Measurements from ENCODE around the gene BTNL9.
"Not testable (repeated sequence)": the region's sequence is repeated elsewhere in the genome, so short reads cannot be mapped to it uniquely, and the experiment has no call there.

GRCh38 chr5:181096721-181097382 lies 56.8 kb downstream of the BTNL9 start:
- TF ChIP-seq CTCF (IDR thresholded peaks at IDR 0.05); POLR2AphosphoS5 (IDR thresholded peaks at IDR 0.05; ENCODE audit: low read depth, low read length); REST (IDR thresholded peaks at IDR 0.05; ENCODE audit: insufficient read depth in 1 of 2, low read depth in 2 of 2, low read length in 1 of 2); TCF7L2 (IDR thresholded peaks at IDR 0.05; ENCODE audit: low read depth, low read length): not testable (repeated sequence)
